ENCODE data around the gene TCERG1L.

Gene TCERG1L

DNA sequence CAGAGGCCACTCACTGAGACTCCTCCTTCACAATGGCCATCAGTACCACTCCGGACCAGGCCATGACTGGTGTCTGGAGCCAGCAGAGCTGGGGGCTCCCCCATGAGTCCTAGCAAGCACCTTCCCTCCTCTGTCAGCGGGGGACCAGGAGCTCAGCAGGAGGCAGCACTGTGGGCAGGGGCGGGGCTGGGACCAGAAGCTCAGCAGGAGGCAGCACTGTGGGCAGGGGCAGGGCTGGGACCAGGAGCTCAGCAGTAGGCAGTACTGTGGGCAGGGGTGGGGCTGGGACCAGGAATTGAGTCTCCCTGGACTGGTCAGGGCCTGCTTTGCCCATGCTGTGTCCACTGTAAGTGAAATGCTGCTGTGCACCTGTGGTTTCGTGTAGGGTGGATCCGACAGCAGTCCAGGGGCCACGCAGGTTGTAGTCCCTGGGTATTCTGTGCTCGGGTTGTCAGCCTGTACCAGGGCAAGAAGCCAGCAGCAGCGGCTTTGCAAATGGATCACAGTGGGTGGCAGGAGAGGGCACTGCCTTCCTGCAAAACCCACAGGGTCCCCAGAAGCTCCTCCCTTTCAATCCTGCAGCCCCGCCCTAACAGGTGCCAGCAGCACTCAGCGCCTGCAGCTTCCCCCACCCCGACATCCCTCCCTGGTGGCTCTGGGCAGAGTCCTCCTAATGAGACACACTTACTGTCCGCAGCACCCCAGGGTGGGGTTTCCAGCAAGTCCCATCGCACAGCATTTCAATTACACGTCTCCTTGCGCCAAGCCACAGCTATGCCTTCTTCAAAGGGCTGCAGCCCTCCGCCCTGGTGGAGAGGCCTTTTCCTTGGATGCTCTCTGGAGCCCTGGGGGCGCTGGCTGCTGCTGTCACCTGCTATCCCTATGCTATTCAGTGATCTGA, 220.5 kb downstream of the TCERG1L start:
- no peaks in the 10 kb centered on the region for H3K4me1 ChIP-seq (ENCODE audit: control insufficient read depth, insufficient read depth, low read length)
- H3K27ac ChIP-seq (ENCODE audit: low read depth, low read length) = no peak overlapping the region
- H3K4me3 ChIP-seq (ENCODE audit: low read length) = no peak overlapping the region
- no peaks in the 10 kb centered on the region for H3K27me3 ChIP-seq (ENCODE audit: control insufficient read depth, insufficient read depth, low read length)
- H3K36me3 ChIP-seq (ENCODE audit: control insufficient read depth, insufficient read depth, low read length) = no peaks in the 10 kb centered on the region
- H3K9ac ChIP-seq (ENCODE audit: low read length) = no peak overlapping the region

DNA sequence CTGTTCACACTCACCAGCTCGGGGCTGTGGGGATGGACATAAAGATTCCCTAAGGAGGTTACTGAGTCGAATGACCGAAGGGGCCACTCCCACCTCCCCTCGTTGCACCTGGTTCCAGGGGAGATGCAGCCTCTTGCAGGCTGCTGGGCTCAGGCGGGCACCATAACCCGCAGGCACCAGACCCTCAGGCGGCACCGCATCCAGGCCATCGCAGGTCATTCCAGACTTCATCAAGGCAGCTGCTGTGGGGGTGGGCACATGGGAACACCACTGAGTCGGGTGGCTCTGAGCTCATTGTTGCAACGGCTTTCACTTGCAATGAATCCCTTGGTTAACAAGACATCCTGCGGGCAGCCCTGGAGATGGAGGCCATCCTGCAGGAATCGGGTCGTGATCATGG, 221.7 kb downstream of the TCERG1L start:
- no peaks in the 10 kb centered on the region for H3K27me3 ChIP-seq (ENCODE audit: control insufficient read depth, insufficient read depth, low read length)
- H3K36me3 ChIP-seq (ENCODE audit: control insufficient read depth, insufficient read depth, low read length) = no peaks in the 10 kb centered on the region

DNA sequence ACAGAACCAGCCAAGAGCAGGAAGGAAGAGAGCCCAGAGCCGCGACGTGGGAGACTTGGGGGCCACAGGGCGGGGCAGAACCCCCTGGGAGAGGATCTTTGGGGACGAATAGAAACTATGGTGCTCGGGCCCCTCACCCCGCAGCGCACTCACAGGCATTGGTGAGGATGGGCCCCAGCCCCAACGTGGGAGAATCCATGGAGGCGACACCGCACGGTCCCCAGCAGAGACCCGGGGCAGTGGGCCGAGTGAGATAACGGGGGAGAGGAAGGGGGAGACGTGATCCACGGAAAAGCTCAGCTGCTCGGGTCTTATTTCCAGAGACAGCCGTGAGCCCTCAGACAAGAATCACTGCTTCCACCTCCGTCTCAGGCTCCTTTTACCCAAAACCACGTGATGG, 222.4 kb downstream of the TCERG1L start:
- no peak overlapping the region for H3K4me3 ChIP-seq (ENCODE audit: low read length)
- no peak overlapping the region for H3K9ac ChIP-seq (ENCODE audit: low read length)
- H3K36me3 ChIP-seq (ENCODE audit: control insufficient read depth, insufficient read depth, low read length) = no peaks in the 10 kb centered on the region
- H3K27me3 ChIP-seq (ENCODE audit: control insufficient read depth, insufficient read depth, low read length) = no peaks in the 10 kb centered on the region
- no peaks in the 10 kb centered on the region for H3K4me1 ChIP-seq (ENCODE audit: control insufficient read depth, insufficient read depth, low read length)
- H3K27ac ChIP-seq (ENCODE audit: low read depth, low read length) = no peak overlapping the region

More for the DNA sequence above, 221.7 kb downstream of the TCERG1L start:
- H3K4me1 ChIP-seq (ENCODE audit: control insufficient read depth, insufficient read depth, low read length) = no peaks in the 10 kb centered on the region
- H3K9ac ChIP-seq (ENCODE audit: low read length) = no peak overlapping the region
- no peak overlapping the region for H3K4me3 ChIP-seq (ENCODE audit: low read length)
- H3K27ac ChIP-seq (ENCODE audit: low read depth, low read length) = no peak overlapping the region

DNA sequence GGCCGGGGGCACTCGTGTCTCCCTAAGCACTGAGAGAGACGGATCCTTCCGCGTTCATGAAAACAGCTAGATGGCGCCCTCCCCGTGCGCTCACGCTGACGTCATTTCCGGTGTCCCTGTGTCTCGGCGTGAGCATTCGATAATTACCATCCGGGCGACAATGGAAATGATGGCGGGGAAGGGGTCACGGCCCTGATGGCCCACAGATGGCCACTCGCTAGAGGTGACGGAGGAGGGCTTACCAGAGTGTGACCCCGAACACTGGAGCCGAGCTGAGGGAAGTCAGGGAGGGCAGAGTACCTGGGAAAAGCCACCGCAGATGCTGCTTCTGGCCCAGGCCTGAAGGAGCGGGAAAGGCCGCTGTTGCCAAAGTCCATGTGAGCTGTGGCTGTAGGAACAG, 222.9 kb downstream of the TCERG1L start:
- H3K36me3 ChIP-seq (ENCODE audit: control insufficient read depth, insufficient read depth, low read length) = no peaks in the 10 kb centered on the region
- H3K27me3 ChIP-seq (ENCODE audit: control insufficient read depth, insufficient read depth, low read length) = no peaks in the 10 kb centered on the region
- H3K4me1 ChIP-seq (ENCODE audit: control insufficient read depth, insufficient read depth, low read length) = no peaks in the 10 kb centered on the region
- no peak overlapping the region for H3K9ac ChIP-seq (ENCODE audit: low read length)
- H3K4me3 ChIP-seq (ENCODE audit: low read length) = no peak overlapping the region
- no peak overlapping the region for H3K27ac ChIP-seq (ENCODE audit: low read depth, low read length)

GRCh38 chr10:131087464-131088215, 223.9 kb downstream of the TCERG1L start:
- Histone ChIP-seq H3K36me3 (ENCODE audit: control insufficient read depth, insufficient read depth, low read length) (no peaks in the 10 kb centered on the region), H3K27ac (ENCODE audit: low read depth, low read length) (no peak overlapping the region), H3K27me3 (ENCODE audit: control insufficient read depth, insufficient read depth, low read length) (no peaks in the 10 kb centered on the region), H3K9ac (ENCODE audit: low read length) (no peak overlapping the region), H3K4me3 (ENCODE audit: low read length) (no peak overlapping the region), H3K4me1 (ENCODE audit: control insufficient read depth, insufficient read depth, low read length) (no peaks in the 10 kb centered on the region)

GRCh38 chr10:131086511-131086910, 225.0 kb downstream of the TCERG1L start:
- no peaks in the 10 kb centered on the region for H3K27me3 ChIP-seq (ENCODE audit: control insufficient read depth, insufficient read depth, low read length)

GRCh38 chr10:131086094-131086493, 225.4 kb downstream of the TCERG1L start:
- no peak overlapping the region for H3K27ac ChIP-seq (ENCODE audit: low read depth, low read length)
- H3K4me1 ChIP-seq (ENCODE audit: control insufficient read depth, insufficient read depth, low read length) = no peaks in the 10 kb centered on the region
- no peaks in the 10 kb centered on the region for H3K36me3 ChIP-seq (ENCODE audit: control insufficient read depth, insufficient read depth, low read length)
- no peak overlapping the region for H3K4me3 ChIP-seq (ENCODE audit: low read length)
- H3K9ac ChIP-seq (ENCODE audit: low read length) = no peak overlapping the region
- H3K27me3 ChIP-seq (ENCODE audit: control insufficient read depth, insufficient read depth, low read length) = no peaks in the 10 kb centered on the region

More at GRCh38 chr10:131086511-131086910, 225.0 kb downstream of the TCERG1L start:
- no peaks in the 10 kb centered on the region for H3K36me3 ChIP-seq (ENCODE audit: control insufficient read depth, insufficient read depth, low read length)
- H3K27ac ChIP-seq (ENCODE audit: low read depth, low read length) = no peak overlapping the region
- H3K9ac ChIP-seq (ENCODE audit: low read length) = no peak overlapping the region
- no peaks in the 10 kb centered on the region for H3K4me1 ChIP-seq (ENCODE audit: control insufficient read depth, insufficient read depth, low read length)
- H3K4me3 ChIP-seq (ENCODE audit: low read length) = no peak overlapping the region

DNA sequence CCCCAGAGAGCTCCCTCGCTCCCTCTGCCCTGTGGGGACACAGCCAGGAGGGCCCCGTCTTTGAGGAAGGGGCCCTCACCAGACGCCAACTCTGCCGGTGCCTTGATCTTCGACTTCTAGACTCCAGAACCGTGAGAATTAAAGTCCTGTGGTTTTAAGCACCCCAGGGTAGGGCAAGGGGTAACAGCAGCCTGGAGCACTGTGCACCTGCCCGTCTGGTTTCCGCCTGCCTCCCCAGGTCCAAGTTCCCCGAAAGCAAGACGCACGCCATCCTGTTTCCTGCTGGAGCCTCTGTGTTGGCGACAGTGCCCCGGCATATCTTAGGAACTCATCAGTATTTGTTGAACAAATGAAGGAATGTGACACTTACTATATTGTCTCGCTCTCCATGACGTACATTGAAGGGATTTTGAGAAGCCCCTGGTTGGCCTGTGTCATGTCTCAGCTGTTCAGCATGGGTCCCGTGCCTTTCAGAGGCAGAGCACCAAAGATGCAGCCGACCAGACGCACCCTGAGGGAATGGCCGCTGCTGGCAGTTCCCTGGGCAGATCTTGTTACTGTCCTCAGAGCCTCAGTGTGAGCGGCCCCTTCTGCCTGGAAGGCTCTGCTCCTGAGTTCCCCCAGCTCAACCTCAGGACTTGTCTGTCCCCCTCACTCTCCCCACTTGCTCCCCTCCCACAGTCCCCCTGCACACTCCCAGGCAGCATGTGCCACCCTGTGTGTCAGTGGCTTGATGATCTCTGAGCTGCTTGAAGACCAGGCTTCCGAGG, 226.2 kb downstream of the TCERG1L start:
- no peaks in the 10 kb centered on the region for H3K27me3 ChIP-seq (ENCODE audit: control insufficient read depth, insufficient read depth, low read length)
- no peak overlapping the region for H3K4me3 ChIP-seq (ENCODE audit: low read length)
- no peak overlapping the region for H3K9ac ChIP-seq (ENCODE audit: low read length)
- H3K36me3 ChIP-seq (ENCODE audit: control insufficient read depth, insufficient read depth, low read length) = no peaks in the 10 kb centered on the region
- H3K4me1 ChIP-seq (ENCODE audit: control insufficient read depth, insufficient read depth, low read length) = no peaks in the 10 kb centered on the region
- H3K27ac ChIP-seq (ENCODE audit: low read depth, low read length) = no peak overlapping the region

- H3K27ac ChIP-seq (ENCODE audit: low read depth, low read length) = no peak overlapping the region
- no peaks in the 10 kb centered on the region for H3K36me3 ChIP-seq (ENCODE audit: control insufficient read depth, insufficient read depth, low read length)
- H3K27me3 ChIP-seq (ENCODE audit: control insufficient read depth, insufficient read depth, low read length) = no peaks in the 10 kb centered on the region
- no peaks in the 10 kb centered on the region for H3K4me1 ChIP-seq (ENCODE audit: control insufficient read depth, insufficient read depth, low read length)
- H3K9ac ChIP-seq (ENCODE audit: low read length) = no peak overlapping the region
- no peak overlapping the region for H3K4me3 ChIP-seq (ENCODE audit: low read length)
Observed at GRCh38 chr10:131084791-131085090, 226.8 kb downstream of the TCERG1L start.

GRCh38 chr10:131083915-131084790, 227.4 kb downstream of the TCERG1L start:
- no peaks in the 10 kb centered on the region for H3K4me1 ChIP-seq (ENCODE audit: control insufficient read depth, insufficient read depth, low read length)
- H3K27me3 ChIP-seq (ENCODE audit: control insufficient read depth, insufficient read depth, low read length) = no peaks in the 10 kb centered on the region
- no peak overlapping the region for H3K4me3 ChIP-seq (ENCODE audit: low read length)
- H3K36me3 ChIP-seq (ENCODE audit: control insufficient read depth, insufficient read depth, low read length) = no peaks in the 10 kb centered on the region
- no peak overlapping the region for H3K27ac ChIP-seq (ENCODE audit: low read depth, low read length)
- H3K9ac ChIP-seq (ENCODE audit: low read length) = no peak overlapping the region

DNA sequence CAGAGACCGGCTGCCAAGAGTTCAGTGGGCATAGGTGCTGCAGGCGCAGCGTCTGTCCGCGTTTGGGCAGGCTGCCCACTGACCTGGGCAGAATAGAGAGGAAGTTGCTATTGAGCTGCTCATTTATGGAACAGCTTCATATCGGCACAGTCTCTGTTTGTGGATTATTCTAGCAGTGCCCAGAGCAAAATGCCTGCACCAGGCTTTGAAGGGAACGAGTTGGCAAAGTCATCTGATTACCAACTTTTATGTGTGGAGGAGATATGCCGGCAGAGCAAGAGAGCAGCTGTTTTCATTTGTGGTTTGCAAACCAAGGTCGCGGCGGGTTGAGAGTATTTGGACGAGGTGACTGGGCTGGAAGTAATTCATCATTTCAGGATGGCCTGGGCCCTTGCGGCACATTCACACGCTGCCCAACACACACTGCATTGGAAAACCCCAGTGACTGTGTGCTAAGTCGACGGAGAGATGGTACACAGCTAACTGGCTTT, 228.5 kb downstream of the TCERG1L start:
- H3K9ac ChIP-seq (ENCODE audit: low read length) = no peak overlapping the region
- H3K4me1 ChIP-seq (ENCODE audit: control insufficient read depth, insufficient read depth, low read length) = no peaks in the 10 kb centered on the region
- no peaks in the 10 kb centered on the region for H3K36me3 ChIP-seq (ENCODE audit: control insufficient read depth, insufficient read depth, low read length)
- no peak overlapping the region for H3K27ac ChIP-seq (ENCODE audit: low read depth, low read length)
- no peak overlapping the region for H3K4me3 ChIP-seq (ENCODE audit: low read length)
- H3K27me3 ChIP-seq (ENCODE audit: control insufficient read depth, insufficient read depth, low read length) = no peaks in the 10 kb centered on the region

All from rectal smooth muscle tissue (tissue), 1 donor.